RPMI7951 (cell line): ENCODE measurements around the gene VPS37D. TPM values are rescaled to one million over a fixed set of nuclear protein-coding genes. Genes with fewer than 3 reads are reported as not detected.
A peak's percentile ranks its signal among the peaks of the same experiment; 100 is the strongest.

Experiments used
- DNase-seq: peaks from one replicate; pipeline ENCODE4 v3.0.0-alpha.2; 2012; ENCODE audit warnings: low read depth
- total RNA-seq: library from RNA; depleted of rRNA; stranded (reverse); fragments of >200 nt; shearing (Covaris generic); gene quantifications from 2 replicates; pipeline ENCODE4 v1.2.3, GENCODE V29; 2014

The VPS37D gene
- total RNA-seq, 1 experiment from 2014 or later = 2.0 TPM

GRCh38 chr7:73680501-73680900 is 12.9 kb downstream of the VPS37D start:
- no peak for DNase-seq

- DNase-seq = peak; percentile 49
These were observed 13.4 kb downstream of the VPS37D start for GRCh38 chr7:73681031-73681430.

- DNase-seq = no peak
These were observed 15.1 kb downstream of the VPS37D start for GRCh38 chr7:73682745-73683055.

- DNase-seq = peak; percentile 93
These were observed 15.6 kb downstream of the VPS37D start, which contains the start of the genes BUD23 and DNAJC30 for GRCh38 chr7:73683056-73683787. Gene BUD23, plus strand, starts transcription at chr7:73683597. Its CDS starts 29 bp downstream, at chr7:73683626. Gene DNAJC30, minus strand, starts transcription at chr7:73683453. Its CDS starts 30 bp downstream, at chr7:73683423.

GRCh38 chr7:73683788-73684693 is 16.4 kb downstream of the VPS37D start:
- no peak for DNase-seq

- DNase-seq = no peak
These were observed 17.7 kb downstream of the VPS37D start for GRCh38 chr7:73685311-73685710.

- DNase-seq = no peak
These were observed 20.7 kb downstream of the VPS37D start for GRCh38 chr7:73688288-73688687.

- DNase-seq = no peak
These were observed 23.0 kb downstream of the VPS37D start for GRCh38 chr7:73690646-73691045.

- DNase-seq = no peak
These were observed 28.7 kb downstream of the VPS37D start for GRCh38 chr7:73696372-73696771.

- DNase-seq = no peak
These were observed 30.8 kb downstream of the VPS37D start for GRCh38 chr7:73698410-73698809.

- no peak for DNase-seq
These were observed 31.9 kb downstream of the VPS37D start for GRCh38 chr7:73699370-73700068.

GRCh38 chr7:73700069-73700423 is 32.4 kb downstream of the VPS37D start:
- no peak for DNase-seq

- no peak for DNase-seq
These were observed 33.0 kb downstream of the VPS37D start for GRCh38 chr7:73700581-73701134.

GRCh38 chr7:73701357-73701995 is 33.8 kb downstream of the VPS37D start:
- DNase-seq = peak; percentile 68

- no peak for DNase-seq
These were observed 34.6 kb downstream of the VPS37D start for GRCh38 chr7:73702226-73702625.

- no peak for DNase-seq
These were observed 35.0 kb downstream of the VPS37D start for GRCh38 chr7:73702665-73703064.

- no peak for DNase-seq
These were observed 35.6 kb downstream of the VPS37D start for GRCh38 chr7:73703225-73703624.

- no peak for DNase-seq
These were observed 36.4 kb downstream of the VPS37D start for GRCh38 chr7:73703757-73704639.

- DNase-seq = no peak
These were observed 37.3 kb downstream of the VPS37D start for GRCh38 chr7:73704640-73705550.
